WERI-Rb-1 (cell line): ENCODE results near the gene CALD1.
A peak's percentile ranks its signal among the peaks of the same experiment; 100 is the strongest.

Experiments
- DNase-seq: peaks from one replicate; pipeline ENCODE4 v3.0.0-alpha.2; 2020
- H3K27ac ChIP-seq: fragments of 250-450 bp; sonication (Bioruptor Pico); 2 replicates; pipeline ENCODE4 v1.5.1; 2020; ENCODE audit warnings: mild to moderate bottlenecking, moderate library complexity
- H3K27me3 ChIP-seq: fragments of 250-450 bp; sonication (Bioruptor Pico); 2 replicates; pipeline ENCODE4 v1.5.1; 2021; ENCODE audit warnings: mild to moderate bottlenecking, low read depth, moderate library complexity; ENCODE audit not compliant: insufficient read depth, severe bottlenecking
- H3K36me3 ChIP-seq: fragments of 250-450 bp; sonication (Bioruptor Pico); 2 replicates; pipeline ENCODE4 v1.5.1; 2020; ENCODE audit warnings: mild to moderate bottlenecking, moderate library complexity
- H3K4me3 ChIP-seq: 2 replicates; pipeline ENCODE4 v1.5.1; 2011; ENCODE audit warnings: low read depth, mild to moderate bottlenecking, control low read depth, low read length
- H3K9me3 ChIP-seq: fragments of 250-450 bp; sonication (Bioruptor Pico); 2 replicates; pipeline ENCODE4 v1.5.1; 2021; ENCODE audit warnings: mild to moderate bottlenecking, moderate library complexity; ENCODE audit not compliant: severe bottlenecking
- CTCF ChIP-seq: IDR thresholded peaks from 2 replicates; pipeline ENCODE4 v1.5.1; 2011; ENCODE audit warnings: low read depth, mild to moderate bottlenecking, control low read depth, inconsistent platforms, low read length

Gene CALD1

GRCh38 chr7:134845461-134845860 is 66.0 kb downstream of the CALD1 start:
- TF ChIP-seq CTCF = peak; percentile 41
- Histone ChIP-seq H3K27me3 (no peaks in the 10 kb centered on the region), H3K9me3 (no peaks in the 10 kb centered on the region), H3K36me3 (no peaks in the 10 kb centered on the region), H3K27ac (no peak overlapping the region; the same call in 1 of the 2 replicates), H3K4me3 (no peak overlapping the region)
- peak; percentile 10 for DNase-seq

GRCh38 chr7:134847851-134848588 is 68.6 kb downstream of the CALD1 start:
- Histone ChIP-seq H3K27me3 (no peaks in the 10 kb centered on the region), H3K4me3 (no peak overlapping the region), H3K36me3 (no peaks in the 10 kb centered on the region), H3K27ac (no peak overlapping the region), H3K9me3 (no peaks in the 10 kb centered on the region)
- no peak for DNase-seq
- no peak for TF ChIP-seq CTCF

GRCh38 chr7:134850066-134850465 is 70.6 kb downstream of the CALD1 start:
- Histone ChIP-seq H3K9me3 (no peaks in the 10 kb centered on the region), H3K27ac (no peak overlapping the region), H3K4me3 (no peak overlapping the region), H3K36me3 (no peaks in the 10 kb centered on the region), H3K27me3 (no peaks in the 10 kb centered on the region)
- DNase-seq = no peak
- TF ChIP-seq CTCF = no peak

GRCh38 chr7:134851141-134851540 is 71.7 kb downstream of the CALD1 start:
- no peaks in the 10 kb centered on the region for H3K27me3 ChIP-seq
- DNase-seq = no peak
- no peaks in the 10 kb centered on the region for H3K9me3 ChIP-seq
- no peak overlapping the region for H3K4me3 ChIP-seq
- no peaks in the 10 kb centered on the region for H3K36me3 ChIP-seq
- no peak for TF ChIP-seq CTCF
- H3K27ac ChIP-seq = no peak overlapping the region

- no peak for TF ChIP-seq CTCF
- Histone ChIP-seq H3K27me3 (no peaks in the 10 kb centered on the region), H3K9me3 (no peaks in the 10 kb centered on the region), H3K36me3 (no peaks in the 10 kb centered on the region), H3K4me3 (no peak overlapping the region), H3K27ac (no peak overlapping the region)
- DNase-seq = no peak
Observed at GRCh38 chr7:134852625-134853024, 73.2 kb downstream of the CALD1 start.

- H3K9me3 ChIP-seq = no peaks in the 10 kb centered on the region
- DNase-seq = no peak
- H3K27me3 ChIP-seq = no peaks in the 10 kb centered on the region
- no peaks in the 10 kb centered on the region for H3K36me3 ChIP-seq
- H3K4me3 ChIP-seq = no peak overlapping the region
- H3K27ac ChIP-seq = no peak overlapping the region
- TF ChIP-seq CTCF = no peak
Observed at GRCh38 chr7:134854816-134855215, 75.4 kb downstream of the CALD1 start.
